C4-2B (cell line): ENCODE results near the gene RPS19BP1.
A peak's percentile ranks its signal among the peaks of the same experiment; 100 is the strongest.

ENCODE experiments used
- H3K27ac ChIP-seq: fragments of 450-650 bp; 2 replicates; pipeline ENCODE4 v1.5.1; 2017
- CTCF ChIP-seq: fragments of 450-650 bp; conservative IDR thresholded peaks from 2 replicates; pipeline ENCODE4 v1.5.1; 2017; ENCODE audit warnings: mild to moderate bottlenecking
- ZFX ChIP-seq: fragments of 450-650 bp; IDR thresholded peaks from 2 replicates; pipeline ENCODE4 v1.6.1; 2017

The RPS19BP1 gene

GRCh38 chr22:39526736-39527171, 5.8 kb downstream of the RPS19BP1 start:
- TF ChIP-seq ZFX (no peak), CTCF (no peak)
- peak overlapping the region; percentile 85 for H3K27ac ChIP-seq

GRCh38 chr22:39525658-39525975, 6.9 kb downstream of the RPS19BP1 start:
- no peak for TF ChIP-seq ZFX
- no peak for TF ChIP-seq CTCF
- peak overlapping the region; percentile 1; the same call in 1 of the 2 replicates for H3K27ac ChIP-seq

- TF ChIP-seq CTCF: no peak
- no peak for TF ChIP-seq ZFX
- peak overlapping the region; percentile 1; the same call in 1 of the 2 replicates for H3K27ac ChIP-seq
Observed at GRCh38 chr22:39524753-39525657, 7.5 kb downstream of the RPS19BP1 start.

GRCh38 chr22:39524089-39524752, 8.3 kb downstream of the RPS19BP1 start:
- TF ChIP-seq ZFX: no peak
- TF ChIP-seq CTCF: no peak
- H3K27ac ChIP-seq: no peak overlapping the region

- TF ChIP-seq CTCF (no peak), ZFX (no peak)
- peak overlapping the region; percentile 100 for H3K27ac ChIP-seq
Observed at GRCh38 chr22:39522567-39523300, 9.8 kb downstream of the RPS19BP1 start.

GRCh38 chr22:39522091-39522490, 10.5 kb downstream of the RPS19BP1 start:
- peak overlapping the region; percentile 100 for H3K27ac ChIP-seq

- H3K27ac ChIP-seq: peak overlapping the region; percentile 100
Observed at GRCh38 chr22:39521106-39521885, 11.3 kb downstream of the RPS19BP1 start.
